GM10248 (cell line): ENCODE results near the gene LAIR2.
A peak's percentile ranks its signal among the peaks of the same experiment; 100 is the strongest.

Experiments used
- CTCF ChIA-PET: fragments of 300-600 bp; sonication (Branson Sonifier 250); formaldehyde crosslinking; extraction: SDS; loops from one replicate; lab custom pipeline; 2021; ENCODE audit warnings: antibody characterized with exemption; lab: Yijun Ruan, JAX
- POLR2A ChIA-PET: fragments of 350-650 bp; sonication (Branson Sonifier 250); formaldehyde crosslinking; extraction: SDS; loops from one replicate; lab custom pipeline; 2020; ENCODE audit warnings: antibody characterized with exemption; lab: Yijun Ruan, JAX
- DNase-seq: peaks from one replicate; pipeline ENCODE4 v3.0.0; 2012; ENCODE audit errors: extremely low spot score
- CTCF ChIP-seq: IDR thresholded peaks from 2 replicates; pipeline ENCODE4 v1.5.1; 2012; ENCODE audit warnings: mild to moderate bottlenecking, low read depth; ENCODE audit errors: extremely low read depth, missing control alignments, control extremely low read depth

Gene LAIR2

GRCh38 chr19:54481326-54481930, 21.2 kb upstream of the LAIR2 start:
- CTCF ChIA-PET = interaction anchor here (0.7 to 6.6 kb wide), 23 partner anchors 8 to 436 kb away, joined by 3 to 129 read pairs (median 4); partner anchors contain the start of genes CDC42EP5 and LILRB1
- peak; percentile 61 for DNase-seq
- TF ChIP-seq CTCF = peak; percentile 58
- POLR2A ChIA-PET = no interaction called here

- TF ChIP-seq CTCF = no peak
- ChIA-PET POLR2A (interaction anchor here (0.6 kb wide), 1 partner anchor 52 kb away, joined by 3 read pairs; no protein-coding TSS in a partner anchor), CTCF (interaction anchor here (0.8 to 6.6 kb wide), 4 partner anchors 38 to 190 kb away, joined by 3 to 62 read pairs (median 3); no protein-coding TSS in a partner anchor)
- no peak for DNase-seq
Observed at GRCh38 chr19:54482889-54483288, 19.7 kb upstream of the LAIR2 start.

GRCh38 chr19:54484451-54484850, 18.2 kb upstream of the LAIR2 start:
- no peak for DNase-seq
- TF ChIP-seq CTCF = no peak
- ChIA-PET CTCF (interaction anchor here (2.4 kb wide), 1 partner anchor 190 kb away, joined by 8 read pairs; no protein-coding TSS in a partner anchor), POLR2A (no interaction called here)

GRCh38 chr19:54485851-54486250, 16.8 kb upstream of the LAIR2 start:
- no peak for DNase-seq
- TF ChIP-seq CTCF = no peak
- ChIA-PET POLR2A (no interaction called here), CTCF (interaction anchor here (0.8 to 2.4 kb wide), 3 partner anchors 9 to 189 kb away, joined by 3 to 8 read pairs (median 3); no protein-coding TSS in a partner anchor)

GRCh38 chr19:54489341-54489740, 13.3 kb upstream of the LAIR2 start:
- no peak for TF ChIP-seq CTCF
- ChIA-PET POLR2A (no interaction called here), CTCF (interaction anchor here (1.2 kb wide), 1 partner anchor 8 kb away, joined by 4 read pairs; no protein-coding TSS in a partner anchor)
- no peak for DNase-seq

GRCh38 chr19:54489766-54490165, 12.9 kb upstream of the LAIR2 start:
- POLR2A ChIA-PET = no interaction called here
- TF ChIP-seq CTCF = no peak
- DNase-seq = no peak
- CTCF ChIA-PET = interaction anchor here (1.2 to 1.3 kb wide), 2 partner anchors 9 to 185 kb away, joined by 3 to 4 read pairs; no protein-coding TSS in a partner anchor
